ENCODE data around the gene PLA2G2F. TPM values are rescaled to one million over a fixed set of nuclear protein-coding genes. Genes with fewer than 3 reads are reported as not detected.

The PLA2G2F gene
- total RNA-seq, 1 donor from 2014 or later, result not detected

DNA sequence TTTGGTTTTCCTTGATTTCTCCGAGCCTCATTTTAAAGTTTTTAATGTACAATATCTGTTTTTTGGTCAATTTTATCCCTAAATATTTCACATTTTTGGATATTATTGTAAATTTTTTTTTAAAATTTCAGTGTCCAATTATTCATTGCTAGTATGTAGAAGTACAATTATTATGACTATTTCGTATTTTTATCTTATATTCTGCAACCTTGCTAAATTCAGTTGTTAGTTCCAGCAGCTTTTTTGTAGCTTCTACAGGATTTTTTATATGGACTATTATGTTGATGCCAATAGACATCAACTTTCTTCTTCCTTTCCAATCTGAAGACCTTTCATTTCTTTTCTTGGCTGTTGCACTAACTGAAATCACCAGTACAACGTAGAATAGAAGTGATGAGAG lies 4.1 kb upstream of the PLA2G2F start:
- no peak overlapping the region for H3K27ac ChIP-seq
- no peak overlapping the region for H3K4me3 ChIP-seq
- TF ChIP-seq, protein P1, sequence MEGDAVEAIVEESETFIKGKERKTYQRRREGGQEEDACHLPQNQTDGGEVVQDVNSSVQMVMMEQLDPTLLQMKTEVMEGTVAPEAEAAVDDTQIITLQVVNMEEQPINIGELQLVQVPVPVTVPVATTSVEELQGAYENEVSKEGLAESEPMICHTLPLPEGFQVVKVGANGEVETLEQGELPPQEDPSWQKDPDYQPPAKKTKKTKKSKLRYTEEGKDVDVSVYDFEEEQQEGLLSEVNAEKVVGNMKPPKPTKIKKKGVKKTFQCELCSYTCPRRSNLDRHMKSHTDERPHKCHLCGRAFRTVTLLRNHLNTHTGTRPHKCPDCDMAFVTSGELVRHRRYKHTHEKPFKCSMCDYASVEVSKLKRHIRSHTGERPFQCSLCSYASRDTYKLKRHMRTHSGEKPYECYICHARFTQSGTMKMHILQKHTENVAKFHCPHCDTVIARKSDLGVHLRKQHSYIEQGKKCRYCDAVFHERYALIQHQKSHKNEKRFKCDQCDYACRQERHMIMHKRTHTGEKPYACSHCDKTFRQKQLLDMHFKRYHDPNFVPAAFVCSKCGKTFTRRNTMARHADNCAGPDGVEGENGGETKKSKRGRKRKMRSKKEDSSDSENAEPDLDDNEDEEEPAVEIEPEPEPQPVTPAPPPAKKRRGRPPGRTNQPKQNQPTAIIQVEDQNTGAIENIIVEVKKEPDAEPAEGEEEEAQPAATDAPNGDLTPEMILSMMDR (IDR thresholded peaks at IDR 0.05), result no peak
- intact Hi-C loops (cut with DNase I), result no loop called here
- no peaks in the 10 kb centered on the region for H3K4me1 ChIP-seq
- H3K36me3 ChIP-seq, result no peaks in the 10 kb centered on the region
- H3K27me3 ChIP-seq (ENCODE audit: low read depth), result no peaks in the 10 kb centered on the region
- DNase-seq (no peak), ATAC-seq (no peak)
- peaks cover under 1% of the 10 kb centered on the region for H3K9me3 ChIP-seq

GRCh38 chr1:20136249-20136648 lies 2.9 kb upstream of the PLA2G2F start:
- DNase-seq (no peak), ATAC-seq (no peak)
- H3K36me3 ChIP-seq, result no peaks in the 10 kb centered on the region
- no peaks in the 10 kb centered on the region for H3K4me1 ChIP-seq
- intact Hi-C loops (cut with DNase I), result no loop called here
- TF ChIP-seq, protein P1 (IDR thresholded peaks at IDR 0.05), result no peak
- H3K9me3 ChIP-seq, result no peaks in the 10 kb centered on the region
- H3K27ac ChIP-seq, result no peak overlapping the region
- H3K4me3 ChIP-seq, result no peak overlapping the region
- no peaks in the 10 kb centered on the region for H3K27me3 ChIP-seq (ENCODE audit: low read depth)

DNA sequence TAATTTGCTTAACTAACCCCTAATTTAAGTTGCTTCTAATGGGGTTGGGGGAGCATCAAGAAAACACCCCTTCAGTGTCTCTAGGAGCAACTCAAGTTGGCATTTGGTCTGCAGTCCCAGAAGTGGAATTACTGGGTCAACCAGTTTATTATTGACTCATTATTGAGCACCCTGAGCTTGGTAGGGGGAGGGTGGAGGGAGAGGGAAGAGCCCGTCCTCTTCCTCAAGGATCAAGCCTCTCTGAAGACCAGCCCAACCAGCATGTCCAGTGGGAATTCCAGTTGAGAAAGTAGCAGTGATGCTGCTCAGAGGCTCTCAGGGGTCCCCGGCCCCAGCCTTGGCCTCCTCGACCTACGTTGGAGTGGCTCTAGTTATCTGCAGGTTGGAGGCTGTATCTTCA lies 2.1 kb upstream of the PLA2G2F start:
- Histone ChIP-seq H3K9me3 (no peaks in the 10 kb centered on the region), H3K27me3 (ENCODE audit: low read depth) (no peaks in the 10 kb centered on the region), H3K4me1 (no peaks in the 10 kb centered on the region), H3K4me3 (no peak overlapping the region), H3K36me3 (no peaks in the 10 kb centered on the region), H3K27ac (no peak overlapping the region)
- peak; percentile 48 to 68 for ATAC-seq
- peak; percentile 37 for DNase-seq
- intact Hi-C loops (cut with DNase I), result no loop called here
- TF ChIP-seq, protein P1 (IDR thresholded peaks at IDR 0.05), result no peak

DNA sequence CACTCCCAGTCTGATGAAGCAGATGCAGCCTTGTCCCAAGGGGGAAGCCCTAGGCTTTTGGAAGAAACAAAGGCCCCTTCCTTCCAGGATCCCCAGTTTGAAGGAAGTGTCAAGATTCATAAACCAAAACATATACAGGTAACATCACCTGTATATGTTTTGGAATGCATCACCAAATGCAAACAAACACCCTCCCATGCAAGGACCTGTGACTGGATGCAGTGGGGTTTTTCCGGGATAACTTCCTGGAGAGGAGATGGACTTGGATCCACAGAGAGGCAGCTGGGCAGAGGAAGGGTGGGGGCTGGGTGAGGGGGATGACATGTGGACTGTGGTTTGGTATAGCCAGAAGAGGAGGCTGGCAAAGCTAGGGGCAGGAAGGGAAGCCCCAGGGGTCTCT lies 1.5 kb upstream of the PLA2G2F start:
- no peaks in the 10 kb centered on the region for H3K9me3 ChIP-seq
- H3K4me3 ChIP-seq, result no peak overlapping the region
- no peaks in the 10 kb centered on the region for H3K36me3 ChIP-seq
- DNase-seq (peak; percentile 1), ATAC-seq (no peak)
- H3K4me1 ChIP-seq, result no peaks in the 10 kb centered on the region
- TF ChIP-seq, protein P1 (IDR thresholded peaks at IDR 0.05), result no peak
- intact Hi-C loops (cut with DNase I), result no loop called here
- no peaks in the 10 kb centered on the region for H3K27me3 ChIP-seq (ENCODE audit: low read depth)
- no peak overlapping the region for H3K27ac ChIP-seq

DNA sequence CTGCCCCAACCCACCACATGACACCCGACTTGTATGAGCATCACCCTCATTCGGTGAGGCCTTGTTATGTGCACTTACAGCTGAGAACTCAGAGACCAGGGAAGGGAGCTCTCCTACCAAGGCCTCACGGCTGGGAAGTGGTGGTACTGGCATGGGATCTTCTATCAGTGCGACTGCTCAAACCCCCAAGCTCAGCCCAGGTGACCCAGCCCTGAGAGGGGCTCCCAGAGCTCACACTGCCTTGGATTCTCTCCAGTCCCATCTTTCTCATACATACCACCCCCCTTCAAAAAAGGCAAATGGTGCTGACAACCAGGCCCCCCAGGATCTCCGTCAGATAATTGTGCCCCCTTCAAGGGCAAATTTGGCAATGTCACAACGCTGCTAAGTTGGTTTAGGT lies 777 bp upstream of the PLA2G2F start:
- H3K4me3 ChIP-seq, result no peak overlapping the region
- intact Hi-C loops (cut with DNase I), result no loop called here
- H3K9me3 ChIP-seq, result no peaks in the 10 kb centered on the region
- no peaks in the 10 kb centered on the region for H3K36me3 ChIP-seq
- H3K27me3 ChIP-seq (ENCODE audit: low read depth), result no peaks in the 10 kb centered on the region
- TF ChIP-seq, protein P1 (IDR thresholded peaks at IDR 0.05), result no peak
- no peak overlapping the region for H3K27ac ChIP-seq
- peak; percentile 16 for DNase-seq
- H3K4me1 ChIP-seq, result no peaks in the 10 kb centered on the region
- no peak for ATAC-seq

Measured in lower lobe of right lung (tissue), 2 donors.